Measurements from ENCODE around the gene SPTLC2. TPM values are rescaled to one million over a fixed set of nuclear protein-coding genes. Genes with fewer than 3 reads are reported as not detected.

SPTLC2 gene
- total and polyA plus RNA-seq, 10 donors: 7.0 to 103 (median 69.5) TPM

DNA sequence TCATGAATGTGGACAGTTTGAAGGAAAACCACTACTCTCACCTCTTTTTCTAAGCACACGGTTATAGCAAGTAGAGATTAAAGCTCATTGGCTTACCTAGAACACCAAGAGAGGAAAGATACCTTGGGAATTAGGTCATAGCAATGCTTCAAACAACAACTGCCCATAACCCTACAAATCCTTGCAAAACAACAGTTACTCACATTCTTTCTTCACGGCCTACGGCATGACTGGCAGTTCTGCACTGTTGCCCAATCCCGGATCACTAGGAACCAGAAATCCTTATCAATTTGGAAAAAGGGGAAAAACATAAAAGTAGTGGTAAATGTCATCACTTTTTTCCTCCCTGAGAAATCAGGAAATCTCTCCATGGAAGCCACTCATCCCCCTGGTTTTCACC, 108.2 kb downstream of the SPTLC2 start:
- H3K4me1 ChIP-seq: no peaks in the 10 kb centered on the region
- WGBS, 5 donors: 66 to 91% (median 89%) methylated on average over 4 of the region's 4 CpGs
- H3K36me3 ChIP-seq: peaks cover 0 to 84% (median 59%) of the 10 kb centered on the region in 6 donors
- TF ChIP-seq POLR2AphosphoS5 (IDR thresholded peaks at IDR 0.05): no peak
- intact Hi-C loops (cut with DNase I; ENCODE audit: low total_unique reads): no loop called here
- H3K9me3 ChIP-seq: peaks cover 0 to 13% (median 9%) of the 10 kb centered on the region in 8 donors
- H3K4me3 ChIP-seq: no peak overlapping the region
- no peaks in the 10 kb centered on the region for H3K27me3 ChIP-seq (replicated peaks in 1 of 7)
- peak overlapping the region in 2 of 8 donors; percentile 23 to 59 for H3K27ac ChIP-seq
- no peak for DNase-seq

GRCh38 chr14:77507762-77508161, 108.7 kb downstream of the SPTLC2 start:
- WGBS, 5 donors: 97 to 100% (median 100%) methylated on average over 3 of the region's 3 CpGs
- intact Hi-C loops (cut with DNase I; ENCODE audit: low total_unique reads): no loop called here
- Histone ChIP-seq H3K36me3 (peaks cover 0 to 79% (median 59%) of the 10 kb centered on the region in 6 donors), H3K4me3 (no peak overlapping the region), H3K27me3 (replicated peaks in 1 of 7) (no peaks in the 10 kb centered on the region), H3K27ac (peak overlapping the region in 2 of 8 donors; percentile 23 to 59), H3K4me1 (no peaks in the 10 kb centered on the region), H3K9me3 (peaks cover 0 to 15% (median 12%) of the 10 kb centered on the region in 8 donors)
- TF ChIP-seq POLR2AphosphoS5 (IDR thresholded peaks at IDR 0.05) (no peak), POLR2A (IDR thresholded peaks at IDR 0.05) (no peak), CTCF (IDR thresholded peaks at IDR 0.05 in 8 of 11, conservative IDR thresholded peaks at IDR 0.05 in 3 of 11) (no peak)
- DNase-seq: no peak

DNA sequence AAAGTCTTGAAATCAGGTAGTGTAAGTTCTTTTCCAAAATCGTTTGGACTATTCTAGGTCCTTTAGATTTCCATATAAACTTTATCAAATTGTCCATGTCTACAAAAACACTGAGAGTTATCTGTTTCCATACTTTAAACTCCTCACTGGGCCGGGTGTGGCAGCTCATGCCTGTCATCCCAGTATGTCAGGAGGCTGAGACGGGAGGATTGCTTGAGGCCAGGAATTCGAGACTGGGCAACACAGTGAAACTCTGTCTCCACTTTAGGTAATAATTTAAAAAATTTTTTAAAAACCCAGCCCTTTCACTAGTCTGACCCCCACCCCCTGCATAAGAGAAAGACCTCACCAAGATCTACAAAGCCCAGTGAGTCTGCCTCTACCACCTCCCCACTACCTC, 111.4 kb downstream of the SPTLC2 start:
- intact Hi-C loops (cut with DNase I; ENCODE audit: low total_unique reads): no loop called here
- Histone ChIP-seq H3K4me3 (no peak overlapping the region), H3K27me3 (replicated peaks in 1 of 7) (peaks cover 0 to 10% (median 3%) of the 10 kb centered on the region in 7 donors), H3K36me3 (peaks cover 0 to 52% (median 35%) of the 10 kb centered on the region in 6 donors), H3K4me1 (no peaks in the 10 kb centered on the region), H3K27ac (no peak overlapping the region), H3K9me3 (peaks cover 0 to 15% (median 12%) of the 10 kb centered on the region in 8 donors)
- DNase-seq: no peak
- WGBS, 5 donors: 72 to 80% (median 73%) methylated on average over 4 of the region's 4 CpGs
- no peak for TF ChIP-seq POLR2AphosphoS5 (IDR thresholded peaks at IDR 0.05)

- Histone ChIP-seq H3K4me1 (peaks cover 5 to 17% (median 15%) of the 10 kb centered on the region in 6 donors), H3K9me3 (peaks cover 0 to 15% (median 12%) of the 10 kb centered on the region in 8 donors), H3K4me3 (no peak overlapping the region), H3K27ac (no peak overlapping the region), H3K27me3 (replicated peaks in 1 of 7) (peaks cover 4 to 29% (median 21%) of the 10 kb centered on the region in 7 donors), H3K36me3 (peaks cover 0 to 33% (median 19%) of the 10 kb centered on the region in 6 donors)
- TF ChIP-seq POLR2AphosphoS5 (IDR thresholded peaks at IDR 0.05) (no peak), CTCF (IDR thresholded peaks at IDR 0.05 in 8 of 11, conservative IDR thresholded peaks at IDR 0.05 in 3 of 11) (no peak)
- WGBS, 5 donors: 94 to 98% (median 96%) methylated on average over 5 of the region's 5 CpGs
- DNase-seq: no peak
- intact Hi-C loops (cut with DNase I; ENCODE audit: low total_unique reads): no loop called here
Observed at GRCh38 chr14:77503138-77503537, 113.3 kb downstream of the SPTLC2 start.

DNA sequence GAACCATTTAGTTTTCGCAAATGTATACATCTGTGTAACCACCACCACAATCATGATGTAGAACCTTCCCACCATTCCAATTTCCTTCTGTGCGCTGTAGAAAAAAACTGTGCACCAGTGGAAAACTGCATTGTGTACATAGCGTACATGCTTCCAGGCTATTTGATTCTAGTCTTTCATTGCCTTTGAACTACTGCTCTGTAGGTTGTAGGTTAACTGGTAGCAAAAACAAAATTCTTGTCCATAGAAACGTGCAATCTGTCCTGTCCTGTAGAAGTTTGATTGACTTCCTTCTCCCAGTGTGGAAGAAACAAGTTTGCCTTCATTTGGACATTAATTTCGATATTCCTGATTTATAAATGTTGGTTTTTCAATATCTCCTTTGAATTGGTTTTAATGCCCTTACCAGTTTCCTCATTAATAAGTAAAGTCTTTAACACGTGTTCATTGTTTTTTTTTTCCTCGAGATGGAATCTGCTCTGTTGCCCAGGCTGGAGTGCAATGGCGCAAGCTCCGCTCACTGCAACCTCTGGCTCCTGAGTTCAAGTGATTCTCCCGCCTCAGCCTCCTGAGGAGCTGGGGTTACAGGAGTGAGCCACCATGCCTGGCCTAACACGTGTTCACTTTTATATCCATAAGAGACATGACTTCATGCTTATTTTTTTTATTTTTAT, 114.2 kb downstream of the SPTLC2 start:
- H3K4me1 ChIP-seq: peaks cover 6 to 22% (median 19%) of the 10 kb centered on the region in 6 donors
- H3K27me3 ChIP-seq (replicated peaks in 1 of 7): peaks cover 4 to 38% (median 26%) of the 10 kb centered on the region in 7 donors
- peaks cover 0 to 24% (median 11%) of the 10 kb centered on the region in 6 donors for H3K36me3 ChIP-seq
- no peak overlapping the region for H3K4me3 ChIP-seq
- no peak overlapping the region for H3K27ac ChIP-seq
- no peak for TF ChIP-seq CTCF (IDR thresholded peaks at IDR 0.05 in 8 of 11, conservative IDR thresholded peaks at IDR 0.05 in 3 of 11)
- no peak for TF ChIP-seq POLR2A (IDR thresholded peaks at IDR 0.05)
- TF ChIP-seq POLR2AphosphoS5 (IDR thresholded peaks at IDR 0.05): no peak
- WGBS, 5 donors: 75 to 87% (median 80%) methylated on average over 11 of the region's 11 CpGs
- no peak for DNase-seq
- peaks cover 0 to 15% (median 12%) of the 10 kb centered on the region in 8 donors for H3K9me3 ChIP-seq
- intact Hi-C loops (cut with DNase I; ENCODE audit: low total_unique reads): no loop called here

All from spleen (tissue), 11 donors.